SU-DHL-6 (cell line): ENCODE measurements around the gene ZNF687.

Experiments
- CTCF ChIP-seq: fragments of 200-600 bp; sonication (generic); IDR thresholded peaks from one replicate; pipeline ENCODE4 v1.5.1; 2017; ENCODE audit warnings: antibody characterized with exemption, mild to moderate bottlenecking, low read length, moderate library complexity; ENCODE audit not compliant: insufficient read depth, poor library complexity, severe bottlenecking
- EZH2phosphoT487 ChIP-seq: fragments of 200-600 bp; sonication (generic), shearing (Covaris generic); conservative IDR thresholded peaks from 2 replicates; pipeline ENCODE4 v1.6.1; 2018; ENCODE audit warnings: mild to moderate bottlenecking, antibody characterized with exemption, low read length, moderate library complexity, mixed read lengths

GRCh38 chr1:151288502-151288901 is 6.4 kb downstream of the ZNF687 start:
- no peak for TF ChIP-seq CTCF
- no peak for TF ChIP-seq EZH2phosphoT487
